Heart left ventricle (tissue), 13 donors: ENCODE measurements around the gene RNF111.
"Not testable (repeated sequence)": the region's sequence is repeated elsewhere in the genome, so short reads cannot be mapped to it uniquely, and the experiment has no call there.

Experiments used
- POLR2A ChIP-seq, 2 donors: fragments of 450-650 bp; IDR thresholded peaks; one replicate each; pipeline ENCODE4 v1.6.1; 2017; ENCODE audit warnings: antibody characterized with exemption in 2 of 2, mild to moderate bottlenecking in 2 of 2, moderate library complexity in 2 of 2
- TF ChIP-seq, protein P1 (sequence below), 12 donors: fragments of 200-600 bp; sonication (generic) in 4 of 12; IDR thresholded peaks; one replicate each; pipeline versions ENCODE4 v1.5.0 to v1.8.0; 2018 to 2022; ENCODE audit warnings: antibody characterized with exemption in 12 of 12, mild to moderate bottlenecking in 5 of 12
- donor health status: ischemic (EF 13 %, LVEDD 7.1; RV severe dilation, severe dysfunction).
- donor health status: DM: no; HTN: yes; CAD: no.
- donor health status: DM: no; HTN: no; CAD: no.
- donor health status: ischemic (EF 25% LVEDD 6.9; RV normal size, moderate dysfunction).
- donor health status: ischemic (EF 25% LVEDD 5.7; RV mildly dilated, moderate dysfunction).
- donor health status: ischemic (EF 35%, LVEDD 5.7; RV mildly dilated, moderate dysfunction).
- donor health status: nonischemic (EF 11% LVEDD 7.7; RV severe dilation, severe dysfunction).
- donor health status: DM: yes; HTN: yes; CAD: no.
- donor health status: PGD.
- donor health status: ischemic (EF 29% LVEDD 5.4; RV normal size, mild dysfunction).
- donor health status: nonischemic (EF 23%, LVEDD 6.1; RV moderate dilation, normal function).

- TF ChIP-seq, protein P1, sequence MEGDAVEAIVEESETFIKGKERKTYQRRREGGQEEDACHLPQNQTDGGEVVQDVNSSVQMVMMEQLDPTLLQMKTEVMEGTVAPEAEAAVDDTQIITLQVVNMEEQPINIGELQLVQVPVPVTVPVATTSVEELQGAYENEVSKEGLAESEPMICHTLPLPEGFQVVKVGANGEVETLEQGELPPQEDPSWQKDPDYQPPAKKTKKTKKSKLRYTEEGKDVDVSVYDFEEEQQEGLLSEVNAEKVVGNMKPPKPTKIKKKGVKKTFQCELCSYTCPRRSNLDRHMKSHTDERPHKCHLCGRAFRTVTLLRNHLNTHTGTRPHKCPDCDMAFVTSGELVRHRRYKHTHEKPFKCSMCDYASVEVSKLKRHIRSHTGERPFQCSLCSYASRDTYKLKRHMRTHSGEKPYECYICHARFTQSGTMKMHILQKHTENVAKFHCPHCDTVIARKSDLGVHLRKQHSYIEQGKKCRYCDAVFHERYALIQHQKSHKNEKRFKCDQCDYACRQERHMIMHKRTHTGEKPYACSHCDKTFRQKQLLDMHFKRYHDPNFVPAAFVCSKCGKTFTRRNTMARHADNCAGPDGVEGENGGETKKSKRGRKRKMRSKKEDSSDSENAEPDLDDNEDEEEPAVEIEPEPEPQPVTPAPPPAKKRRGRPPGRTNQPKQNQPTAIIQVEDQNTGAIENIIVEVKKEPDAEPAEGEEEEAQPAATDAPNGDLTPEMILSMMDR (IDR thresholded peaks at IDR 0.05), result not testable (repeated sequence)
- not testable (repeated sequence) for TF ChIP-seq POLR2A (IDR thresholded peaks at IDR 0.05)
Observed at GRCh38 chr15:59125683-59126082, 138.2 kb downstream of the RNF111 start.
